ENCODE measurements around the gene DCN. TPM values are rescaled to one million over a fixed set of nuclear protein-coding genes. Genes with fewer than 3 reads are reported as not detected.

DCN gene
- total RNA-seq, 1 donor from 2014 or later, result not detected

DNA sequence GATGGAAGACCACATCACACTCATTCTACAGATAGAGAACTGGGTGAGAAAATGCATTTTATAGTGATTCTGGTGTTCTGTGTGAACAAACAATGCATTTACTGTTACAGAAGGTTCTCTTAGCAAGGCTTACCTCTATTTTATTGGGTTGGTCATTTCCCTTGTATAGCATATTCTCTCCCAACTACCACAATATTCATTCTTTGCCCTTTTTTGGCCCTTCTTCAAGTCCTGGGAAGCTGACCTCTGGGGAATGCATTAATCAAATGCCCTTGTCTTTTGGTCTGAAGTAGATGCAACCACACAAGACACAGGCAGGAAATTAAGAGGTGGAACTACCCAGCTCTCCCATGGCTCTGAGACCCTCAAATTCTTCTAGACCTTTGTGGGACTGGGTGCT lies 19.5 kb downstream of the DCN start:
- H3K9ac ChIP-seq, result no peak overlapping the region
- TF ChIP-seq, protein P1, sequence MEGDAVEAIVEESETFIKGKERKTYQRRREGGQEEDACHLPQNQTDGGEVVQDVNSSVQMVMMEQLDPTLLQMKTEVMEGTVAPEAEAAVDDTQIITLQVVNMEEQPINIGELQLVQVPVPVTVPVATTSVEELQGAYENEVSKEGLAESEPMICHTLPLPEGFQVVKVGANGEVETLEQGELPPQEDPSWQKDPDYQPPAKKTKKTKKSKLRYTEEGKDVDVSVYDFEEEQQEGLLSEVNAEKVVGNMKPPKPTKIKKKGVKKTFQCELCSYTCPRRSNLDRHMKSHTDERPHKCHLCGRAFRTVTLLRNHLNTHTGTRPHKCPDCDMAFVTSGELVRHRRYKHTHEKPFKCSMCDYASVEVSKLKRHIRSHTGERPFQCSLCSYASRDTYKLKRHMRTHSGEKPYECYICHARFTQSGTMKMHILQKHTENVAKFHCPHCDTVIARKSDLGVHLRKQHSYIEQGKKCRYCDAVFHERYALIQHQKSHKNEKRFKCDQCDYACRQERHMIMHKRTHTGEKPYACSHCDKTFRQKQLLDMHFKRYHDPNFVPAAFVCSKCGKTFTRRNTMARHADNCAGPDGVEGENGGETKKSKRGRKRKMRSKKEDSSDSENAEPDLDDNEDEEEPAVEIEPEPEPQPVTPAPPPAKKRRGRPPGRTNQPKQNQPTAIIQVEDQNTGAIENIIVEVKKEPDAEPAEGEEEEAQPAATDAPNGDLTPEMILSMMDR (IDR thresholded peaks at IDR 0.05), result no peak
- TF ChIP-seq EZH2 (IDR thresholded peaks at IDR 0.05), result no peak
- TF ChIP-seq EZH2phosphoT487 (IDR thresholded peaks at IDR 0.05), result no peak
- H3K27ac ChIP-seq, result no peak overlapping the region
- H3K27me3 ChIP-seq, result no peaks in the 10 kb centered on the region
- no peaks in the 10 kb centered on the region for H3K36me3 ChIP-seq
- no peak for DNase-seq (ENCODE audit: low spot score)
- H3K4me1 ChIP-seq, result no peaks in the 10 kb centered on the region
- H3K4me2 ChIP-seq, result no peak overlapping the region
- no peak overlapping the region for H3K4me3 Mint-ChIP-seq
- peaks cover under 1% of the 10 kb centered on the region for H3K36me3 Mint-ChIP-seq
- no peaks in the 10 kb centered on the region for H3F3A ChIP-seq (ENCODE audit: low read depth)
- H4K20me1 ChIP-seq (ENCODE audit: low read depth), result no peaks in the 10 kb centered on the region
- H2AFZ ChIP-seq (replicated peaks), result no peak overlapping the region
- H3K4me3 ChIP-seq, result no peak overlapping the region
- peaks cover 3% of the 10 kb centered on the region for H3K4me1 Mint-ChIP-seq
- no peak overlapping the region for H3K27ac Mint-ChIP-seq
- H3K27me3 Mint-ChIP-seq (ENCODE audit: insufficient read depth, low read depth), result no peaks in the 10 kb centered on the region
- no peaks in the 10 kb centered on the region for H3K9me3 ChIP-seq (ENCODE audit: low read depth)
- H3K79me2 ChIP-seq (ENCODE audit: low read depth), result no peaks in the 10 kb centered on the region
- no peaks in the 10 kb centered on the region for H3K9me3 Mint-ChIP-seq

DNA sequence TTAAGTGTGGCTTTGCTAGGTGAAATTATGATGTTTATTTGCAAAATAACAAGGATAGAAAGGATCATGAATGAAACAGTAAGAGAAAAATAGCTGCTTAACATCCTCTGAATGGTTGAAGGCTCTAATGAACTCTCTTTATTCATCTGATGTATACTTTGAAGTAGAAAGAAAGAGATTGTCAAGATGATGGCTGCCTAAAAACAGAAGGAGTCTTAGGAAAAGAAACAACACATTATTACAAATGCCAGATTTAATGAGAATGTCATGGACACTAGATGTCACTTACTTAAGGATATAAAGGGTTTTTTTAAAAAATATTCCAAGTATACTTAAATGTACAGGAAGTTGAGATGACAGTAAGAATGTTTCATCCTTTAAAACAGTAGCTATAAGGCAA lies 21.6 kb downstream of the DCN start:
- Mint-ChIP-seq H3K4me1 (peaks cover 4% of the 10 kb centered on the region), H3K36me3 (no peaks in the 10 kb centered on the region), H3K4me3 (no peak overlapping the region), H3K9me3 (no peaks in the 10 kb centered on the region), H3K27ac (no peak overlapping the region), H3K27me3 (ENCODE audit: insufficient read depth, low read depth) (no peaks in the 10 kb centered on the region)
- H3K4me2 ChIP-seq, result no peak overlapping the region
- H3K9me3 ChIP-seq (ENCODE audit: low read depth), result no peaks in the 10 kb centered on the region
- no peak overlapping the region for H3K27ac ChIP-seq
- H4K20me1 ChIP-seq (ENCODE audit: low read depth), result no peaks in the 10 kb centered on the region
- no peaks in the 10 kb centered on the region for H3K4me1 ChIP-seq
- no peaks in the 10 kb centered on the region for H3K79me2 ChIP-seq (ENCODE audit: low read depth)
- no peak overlapping the region for H3K4me3 ChIP-seq
- no peaks in the 10 kb centered on the region for H3F3A ChIP-seq (ENCODE audit: low read depth)
- no peak for DNase-seq (ENCODE audit: low spot score)
- H3K9ac ChIP-seq, result no peak overlapping the region
- H2AFZ ChIP-seq (replicated peaks), result no peak overlapping the region
- H3K36me3 ChIP-seq, result no peaks in the 10 kb centered on the region
- H3K27me3 ChIP-seq, result no peaks in the 10 kb centered on the region
- TF ChIP-seq, protein P1 (IDR thresholded peaks at IDR 0.05), result no peak
- TF ChIP-seq EZH2phosphoT487 (IDR thresholded peaks at IDR 0.05) (no peak), EZH2 (IDR thresholded peaks at IDR 0.05) (no peak)

DNA sequence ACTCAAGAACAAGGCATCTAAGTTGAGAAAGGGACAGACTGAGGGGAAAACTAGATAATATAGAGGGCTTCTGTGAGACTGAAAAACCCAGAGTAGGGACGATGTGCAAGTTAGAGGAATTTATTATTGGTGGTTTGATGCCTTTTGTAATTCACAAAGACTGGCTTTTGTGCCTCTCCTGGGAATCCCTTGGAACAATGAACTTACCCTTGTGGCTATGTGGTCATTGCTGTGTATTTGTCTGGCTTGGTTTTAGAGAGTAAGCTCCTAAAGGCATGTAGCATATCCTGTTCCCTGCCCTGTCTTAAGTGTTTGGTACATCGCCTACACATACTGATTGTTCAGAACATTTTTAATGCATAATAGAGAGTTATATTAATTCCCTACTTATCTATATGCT lies 26.6 kb downstream of the DCN start:
- Histone ChIP-seq H3K4me3 (no peak overlapping the region), H2AFZ (replicated peaks) (no peak overlapping the region), H3K27me3 (no peaks in the 10 kb centered on the region), H4K20me1 (ENCODE audit: low read depth) (no peaks in the 10 kb centered on the region), H3K9me3 (ENCODE audit: low read depth) (no peaks in the 10 kb centered on the region), H3F3A (ENCODE audit: low read depth) (no peaks in the 10 kb centered on the region), H3K36me3 (no peaks in the 10 kb centered on the region), H3K79me2 (ENCODE audit: low read depth) (no peaks in the 10 kb centered on the region), H3K27ac (no peak overlapping the region), H3K4me2 (no peak overlapping the region), H3K4me1 (no peaks in the 10 kb centered on the region), H3K9ac (no peak overlapping the region)
- Mint-ChIP-seq H3K9me3 (no peaks in the 10 kb centered on the region), H3K4me1 (peaks cover 9% of the 10 kb centered on the region), H3K4me3 (no peak overlapping the region), H3K27me3 (ENCODE audit: insufficient read depth, low read depth) (peaks cover 2% of the 10 kb centered on the region), H3K36me3 (no peaks in the 10 kb centered on the region), H3K27ac (no peak overlapping the region)
- no peak for DNase-seq (ENCODE audit: low spot score)
- TF ChIP-seq EZH2phosphoT487 (IDR thresholded peaks at IDR 0.05), result no peak
- TF ChIP-seq EZH2 (IDR thresholded peaks at IDR 0.05), result no peak
- TF ChIP-seq, protein P1 (IDR thresholded peaks at IDR 0.05), result no peak

Measured in neural progenitor cell (in vitro differentiated cells).